ENCODE data around the gene MANBA.

Gene MANBA

DNA sequence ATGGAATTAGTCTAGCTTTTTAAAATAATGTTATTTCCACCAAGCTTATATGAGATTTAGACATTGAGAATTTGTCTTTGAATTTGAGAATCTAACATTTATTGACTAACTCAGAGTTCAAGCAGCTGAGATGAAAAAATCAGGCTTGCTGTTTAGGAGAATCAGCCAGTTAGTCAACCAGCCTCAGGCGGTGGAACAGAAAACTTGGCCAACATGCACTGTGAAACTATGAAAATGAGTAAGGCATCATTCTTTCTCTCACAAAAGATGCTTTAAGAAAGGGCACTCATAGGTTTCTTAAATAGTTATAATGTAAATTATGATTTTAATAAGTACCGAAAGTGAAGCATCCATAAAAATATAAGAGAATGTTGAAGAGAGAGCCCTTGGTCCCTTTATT, 175.4 kb downstream of the MANBA start:
- DNase-seq: no peak

DNA sequence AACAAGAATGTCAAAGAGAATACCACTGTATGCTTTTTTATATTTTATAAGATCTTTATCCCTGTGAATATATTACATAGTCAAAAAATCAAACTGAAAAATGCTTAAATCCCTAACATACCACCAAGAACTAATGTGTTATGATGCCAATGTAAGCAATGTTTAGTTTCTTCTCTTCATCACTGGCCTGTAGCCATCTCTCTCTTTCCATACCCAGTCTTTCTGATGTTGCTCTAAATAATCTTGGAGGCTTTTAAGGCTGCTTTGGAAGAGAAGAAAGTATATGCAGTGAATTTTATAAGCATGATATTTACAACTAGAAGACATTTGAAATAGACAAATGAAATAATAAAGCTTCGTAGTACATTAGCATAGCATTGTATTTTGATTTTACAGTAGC, 176.7 kb downstream of the MANBA start:
- DNase-seq: no peak
